Activated CD4-positive, alpha-beta memory T cell treated with anti-CD3 and anti-CD28 coated beads, Interleukin-2, amount 10 ng/mL, durations not matched to agents 7 days and 5 days (primary cell): ENCODE measurements around the gene COX19. TPM values are rescaled to one million over a fixed set of nuclear protein-coding genes. Genes with fewer than 3 reads are reported as not detected.

Source experiments
- CTCF ChIA-PET: fragments of 350-600 bp; sonication (Branson Sonifier 250); formaldehyde crosslinking; loops from one replicate; lab custom pipeline; 2021; ENCODE audit warnings: antibody characterized with exemption, inconsistent platforms; lab: Charles Lee
- POLR2A ChIA-PET: fragments of 350-600 bp; sonication (Branson Sonifier 250); formaldehyde crosslinking; loops from one replicate; lab custom pipeline; 2021; ENCODE audit warnings: antibody characterized with exemption; lab: Charles Lee
- DNase-seq: peaks from one replicate; pipeline ENCODE4 v3.0.0-alpha.2; 2020
- H3K27ac Mint-ChIP-seq: one replicate; pipeline ENCODE4 v1.8.0; 2021; ENCODE audit warnings: mild to moderate bottlenecking, mixed read lengths
- H3K27me3 Mint-ChIP-seq: one replicate; pipeline ENCODE4 v1.8.0; 2021; ENCODE audit warnings: mixed read lengths
- H3K36me3 Mint-ChIP-seq: one replicate; pipeline ENCODE4 v1.8.0; 2021; ENCODE audit warnings: low read depth, mixed read lengths
- H3K4me1 Mint-ChIP-seq: one replicate; pipeline ENCODE4 v1.8.0; 2021; ENCODE audit warnings: mixed read lengths
- H3K4me3 Mint-ChIP-seq: one replicate; pipeline ENCODE4 v1.8.0; 2021; ENCODE audit warnings: mild to moderate bottlenecking, mixed read lengths
- H3K9me3 Mint-ChIP-seq: one replicate; pipeline ENCODE4 v1.8.0; 2021; ENCODE audit warnings: mixed read lengths
- total RNA-seq, 2 experiments: library from RNA; stranded (reverse); gene quantifications; one replicate each; pipeline ENCODE4 v1.2.3, GENCODE V29; 2021

COX19 gene
- total RNA-seq, 2 experiments from 2014 or later = 17.4 to 18.2 TPM

GRCh38 chr7:975702-976473 is 539 bp upstream of the COX19 start:
- DNase-seq = no peak
- Mint-ChIP-seq H3K27ac (no peak overlapping the region), H3K36me3 (peaks cover 15% of the 10 kb centered on the region), H3K4me3 (no peak overlapping the region), H3K9me3 (no peaks in the 10 kb centered on the region), H3K27me3 (no peaks in the 10 kb centered on the region), H3K4me1 (peaks cover 29% of the 10 kb centered on the region)
- ChIA-PET CTCF (interaction anchor here (1.0 to 2.1 kb wide), 9 partner anchors 17 to 201 kb away, joined by 3 to 8 read pairs (median 4); no protein-coding TSS in a partner anchor), POLR2A (interaction anchor here (0.8 to 4.0 kb wide), 23 partner anchors 11 to 216 kb away, joined by 3 to 54 read pairs (median 7); partner anchors contain the start of genes ADAP1, GPR146, SUN1 and ZFAND2A)

- no peaks in the 10 kb centered on the region for H3K9me3 Mint-ChIP-seq
- peaks cover 23% of the 10 kb centered on the region for H3K36me3 Mint-ChIP-seq
- peak overlapping the region; percentile 90 for H3K4me3 Mint-ChIP-seq
- peaks cover 31% of the 10 kb centered on the region for H3K4me1 Mint-ChIP-seq
- DNase-seq = no peak
- POLR2A ChIA-PET = interaction anchor here (0.6 to 4.0 kb wide), 20 partner anchors 10 to 500 kb away, joined by 3 to 54 read pairs (median 6); partner anchors contain the start of genes ADAP1, GPR146 and SUN1
- no peaks in the 10 kb centered on the region for H3K27me3 Mint-ChIP-seq
- H3K27ac Mint-ChIP-seq = peak overlapping the region; percentile 86
- CTCF ChIA-PET = interaction anchor here (0.6 to 3.6 kb wide), 10 partner anchors 12 to 203 kb away, joined by 3 to 21 read pairs (median 5); no protein-coding TSS in a partner anchor
Measured at GRCh38 chr7:974172-974571, 1.2 kb downstream of the COX19 start.

DNA sequence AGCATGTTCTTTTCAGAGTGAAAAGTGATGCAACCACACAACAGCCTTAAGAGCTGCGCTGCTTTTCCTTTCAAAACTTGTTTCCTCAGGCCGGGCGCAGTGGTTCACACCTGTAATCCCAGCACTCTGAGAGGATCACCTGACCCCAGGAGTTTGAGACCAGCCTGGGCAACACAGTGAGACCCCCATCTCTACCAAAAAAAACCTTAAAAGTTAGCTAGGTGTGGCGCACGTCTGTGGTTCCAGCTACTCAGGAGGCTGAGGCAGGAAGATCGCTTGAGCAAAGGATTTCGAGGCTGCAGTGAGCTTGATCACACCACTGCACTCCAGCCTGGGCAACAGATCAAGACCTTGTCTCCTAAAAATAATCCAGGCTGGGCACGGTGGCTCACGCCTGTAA is 2.0 kb downstream of the COX19 start:
- ChIA-PET POLR2A (interaction anchor here (0.7 to 4.0 kb wide), 4 partner anchors 9 to 63 kb away, joined by 3 to 54 read pairs (median 3); no protein-coding TSS in a partner anchor), CTCF (interaction anchor here (2.8 to 3.6 kb wide), 3 partner anchors 19 to 92 kb away, joined by 11 to 21 read pairs (median 12); no protein-coding TSS in a partner anchor)
- no peaks in the 10 kb centered on the region for H3K27me3 Mint-ChIP-seq
- H3K27ac Mint-ChIP-seq = no peak overlapping the region
- peak overlapping the region; percentile 57 for H3K4me3 Mint-ChIP-seq
- no peaks in the 10 kb centered on the region for H3K9me3 Mint-ChIP-seq
- peaks cover 31% of the 10 kb centered on the region for H3K4me1 Mint-ChIP-seq
- no peak for DNase-seq
- peaks cover 31% of the 10 kb centered on the region for H3K36me3 Mint-ChIP-seq

DNA sequence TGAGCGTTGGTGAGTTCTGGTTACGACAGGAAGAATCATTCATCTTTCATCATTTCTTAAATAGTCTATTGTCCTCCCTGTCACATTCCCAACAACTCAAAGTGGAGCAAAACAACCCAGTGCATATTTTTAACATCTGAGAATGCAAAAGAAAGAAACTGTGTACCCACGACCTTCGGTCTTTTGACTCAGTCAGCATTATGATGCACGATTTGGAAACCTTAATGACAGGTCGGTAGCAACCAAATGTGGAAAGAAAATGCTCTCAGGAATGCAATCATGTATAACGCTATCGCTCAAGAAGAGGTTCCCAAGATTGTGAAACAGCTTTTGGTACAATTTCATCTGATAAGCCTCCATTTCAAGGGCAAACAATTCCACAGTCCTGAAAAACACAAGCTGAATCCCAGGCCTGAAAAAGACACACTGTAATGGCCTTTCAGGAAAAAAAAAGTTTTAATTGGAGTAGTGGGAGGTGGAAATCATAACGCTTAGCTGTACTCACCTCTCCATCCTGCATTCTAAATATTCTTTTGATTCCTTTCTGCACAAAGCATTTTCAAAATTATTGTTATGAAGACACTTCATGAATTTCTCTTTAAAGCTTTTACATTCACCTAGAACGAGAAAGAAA is 2.6 kb downstream of the COX19 start:
- Mint-ChIP-seq H3K27me3 (no peaks in the 10 kb centered on the region), H3K9me3 (no peaks in the 10 kb centered on the region), H3K27ac (no peak overlapping the region), H3K4me3 (peak overlapping the region; percentile 57), H3K36me3 (peaks cover 36% of the 10 kb centered on the region), H3K4me1 (peaks cover 31% of the 10 kb centered on the region)
- ChIA-PET CTCF (interaction anchor here (0.7 to 3.6 kb wide), 4 partner anchors 20 to 113 kb away, joined by 5 to 21 read pairs (median 12); no protein-coding TSS in a partner anchor), POLR2A (interaction anchor here (0.7 to 4.0 kb wide), 3 partner anchors 8 to 51 kb away, joined by 3 to 54 read pairs (median 3); no protein-coding TSS in a partner anchor)
- DNase-seq = no peak

- no peaks in the 10 kb centered on the region for H3K27me3 Mint-ChIP-seq
- H3K4me1 Mint-ChIP-seq = peaks cover 31% of the 10 kb centered on the region
- CTCF ChIA-PET = interaction anchor here (0.7 to 3.6 kb wide), 4 partner anchors 21 to 114 kb away, joined by 5 to 21 read pairs (median 12); no protein-coding TSS in a partner anchor
- POLR2A ChIA-PET = interaction anchor here (1.0 to 4.0 kb wide), 2 partner anchors 18 to 50 kb away, joined by 3 to 54 read pairs; partner anchors contain the start of gene ADAP1
- no peak overlapping the region for H3K4me3 Mint-ChIP-seq
- H3K27ac Mint-ChIP-seq = no peak overlapping the region
- H3K36me3 Mint-ChIP-seq = peaks cover 43% of the 10 kb centered on the region
- H3K9me3 Mint-ChIP-seq = no peaks in the 10 kb centered on the region
- DNase-seq = no peak
Measured at GRCh38 chr7:972110-972509, 3.2 kb downstream of the COX19 start.

DNA sequence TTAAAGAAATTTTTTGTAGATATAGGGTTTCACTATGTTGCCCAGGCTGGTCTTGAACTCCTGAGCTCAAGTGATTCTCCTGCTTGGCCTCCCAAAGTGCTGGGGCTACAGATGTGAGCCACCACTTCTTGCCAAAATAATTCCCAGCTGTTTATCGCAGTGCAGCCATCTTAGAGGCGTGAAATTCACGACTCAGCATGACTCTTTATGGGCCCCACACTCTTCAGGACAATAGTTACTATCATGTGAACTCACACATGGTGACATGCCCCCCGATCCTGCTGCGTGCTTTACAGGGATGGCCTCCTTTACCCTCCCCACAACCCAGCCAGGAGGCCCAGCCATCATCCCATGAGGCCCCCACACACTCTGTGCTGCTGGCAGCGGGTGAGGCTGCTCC is 4.6 kb downstream of the COX19 start:
- POLR2A ChIA-PET = no interaction called here
- Mint-ChIP-seq H3K27me3 (no peaks in the 10 kb centered on the region), H3K9me3 (no peaks in the 10 kb centered on the region), H3K4me1 (peaks cover 33% of the 10 kb centered on the region), H3K4me3 (no peak overlapping the region), H3K27ac (peak overlapping the region; percentile 0), H3K36me3 (peaks cover 52% of the 10 kb centered on the region)
- CTCF ChIA-PET = interaction anchor here (0.7 kb wide), 1 partner anchor 52 kb away, joined by 3 read pairs; no protein-coding TSS in a partner anchor
- DNase-seq = no peak

DNA sequence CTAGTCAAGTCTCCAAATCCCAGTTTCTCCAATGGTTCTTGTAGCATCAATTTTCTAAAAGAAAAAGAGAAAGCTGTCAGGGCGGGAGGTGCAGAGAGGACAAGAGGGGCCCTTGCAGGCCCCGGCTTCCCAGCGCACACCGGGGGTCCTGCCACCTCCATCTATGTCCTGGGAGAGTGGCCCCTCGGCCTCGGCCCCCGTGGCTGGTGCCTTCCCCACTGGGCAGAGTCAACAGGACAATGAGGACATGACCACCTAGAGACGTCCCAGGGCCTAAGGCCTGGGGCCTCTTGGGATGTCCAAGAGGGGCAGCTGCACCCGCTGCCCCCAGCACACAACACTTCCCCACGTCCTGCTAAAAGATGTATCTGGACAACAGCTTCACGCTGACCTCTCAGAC is 5.9 kb downstream of the COX19 start:
- peaks cover 2% of the 10 kb centered on the region for H3K27me3 Mint-ChIP-seq
- H3K9me3 Mint-ChIP-seq = no peaks in the 10 kb centered on the region
- H3K4me3 Mint-ChIP-seq = no peak overlapping the region
- H3K4me1 Mint-ChIP-seq = peaks cover 34% of the 10 kb centered on the region
- ChIA-PET POLR2A (no interaction called here), CTCF (no interaction called here)
- peaks cover 57% of the 10 kb centered on the region for H3K36me3 Mint-ChIP-seq
- DNase-seq = no peak
- no peak overlapping the region for H3K27ac Mint-ChIP-seq

DNA sequence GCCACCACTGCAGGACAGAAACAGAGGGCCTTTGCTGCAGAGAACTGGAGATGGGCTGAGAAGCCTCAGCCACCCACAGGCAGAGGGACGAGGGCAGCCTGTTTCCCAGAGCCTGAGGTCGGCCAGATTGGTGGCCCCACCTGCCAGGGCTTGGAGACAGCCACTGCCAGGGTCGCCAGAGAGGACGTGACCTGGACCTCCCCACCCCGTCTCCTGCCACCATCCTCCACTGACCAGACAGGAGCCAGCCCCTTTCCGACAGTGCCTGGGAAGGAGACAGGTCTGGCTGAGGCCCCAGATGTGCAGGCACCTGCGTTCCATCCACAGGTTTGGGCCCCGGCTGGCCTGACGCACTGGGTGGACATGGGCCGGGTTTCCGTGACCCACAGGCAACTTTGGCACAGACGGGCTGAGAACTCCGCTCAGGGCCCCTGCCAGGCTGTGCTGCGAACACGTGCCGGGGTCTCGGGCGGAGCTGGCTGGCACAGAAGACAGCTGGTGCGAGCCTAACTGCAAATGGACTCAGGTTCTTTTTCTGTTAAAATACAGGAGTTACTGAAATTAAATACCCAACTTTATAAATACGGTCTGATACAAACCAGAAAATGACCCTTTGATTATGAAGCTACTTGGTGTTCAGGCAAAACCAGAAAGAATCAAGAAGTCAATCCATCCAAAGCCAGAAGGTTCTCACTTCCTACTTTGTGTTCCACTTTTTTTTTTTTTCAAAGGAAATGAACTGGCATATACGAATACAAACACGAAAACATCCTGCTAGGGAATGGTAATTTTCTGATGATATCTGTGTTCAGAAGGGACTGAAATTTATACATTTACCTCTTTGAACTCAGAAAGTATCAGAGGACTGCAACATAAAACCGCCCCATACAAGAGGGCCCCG is 6.9 kb downstream of the COX19 start:
- no peak for DNase-seq
- peaks cover 57% of the 10 kb centered on the region for H3K36me3 Mint-ChIP-seq
- H3K27ac Mint-ChIP-seq = no peak overlapping the region
- H3K4me3 Mint-ChIP-seq = no peak overlapping the region
- H3K9me3 Mint-ChIP-seq = no peaks in the 10 kb centered on the region
- H3K4me1 Mint-ChIP-seq = peaks cover 37% of the 10 kb centered on the region
- ChIA-PET POLR2A (interaction anchor here (1.2 kb wide), 2 partner anchors 14 to 16 kb away, joined by 3 to 4 read pairs; partner anchors contain the start of gene ADAP1), CTCF (no interaction called here)
- peaks cover 4% of the 10 kb centered on the region for H3K27me3 Mint-ChIP-seq

DNA sequence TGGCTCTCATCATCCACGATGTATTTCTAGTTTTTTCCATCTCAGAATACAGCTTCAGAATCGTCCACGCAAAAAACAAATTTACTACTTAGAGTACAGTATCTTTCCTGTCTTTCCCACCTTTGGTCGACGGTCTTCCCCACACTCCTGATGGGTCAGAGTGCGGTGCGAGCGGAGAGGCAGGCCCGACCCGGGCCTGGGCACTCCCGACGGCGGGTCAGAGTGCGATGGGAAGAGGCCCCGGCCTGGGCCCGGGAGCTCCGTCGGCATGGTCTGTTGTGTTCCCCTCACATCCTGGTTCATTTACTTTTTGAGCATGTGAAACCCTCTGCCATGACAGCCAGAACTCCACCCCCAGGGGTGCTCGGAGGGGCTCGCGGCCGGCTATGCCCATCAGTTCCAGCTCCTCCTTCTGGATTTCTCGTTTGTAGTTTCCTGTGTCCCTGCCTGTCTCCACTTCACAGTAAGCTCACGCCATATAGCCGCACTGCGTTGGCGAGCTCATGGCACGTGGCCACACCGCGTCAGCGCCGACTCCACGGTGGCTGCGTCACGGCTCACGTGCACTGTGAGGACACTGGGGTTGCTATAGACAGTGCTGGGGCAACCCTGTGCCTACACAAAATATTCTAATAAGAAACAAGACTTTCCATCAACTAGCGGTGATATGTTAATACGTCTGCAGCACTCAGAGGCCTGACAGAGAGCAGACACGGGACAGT is 7.8 kb downstream of the COX19 start:
- no peak overlapping the region for H3K27ac Mint-ChIP-seq
- H3K27me3 Mint-ChIP-seq = peaks cover 5% of the 10 kb centered on the region
- H3K9me3 Mint-ChIP-seq = no peaks in the 10 kb centered on the region
- H3K4me3 Mint-ChIP-seq = no peak overlapping the region
- no peak for DNase-seq
- ChIA-PET POLR2A (interaction anchor here (1.2 kb wide), 2 partner anchors 13 to 17 kb away, joined by 3 to 4 read pairs; partner anchors contain the start of gene ADAP1), CTCF (interaction anchor here (1.2 kb wide), 1 partner anchor 25 kb away, joined by 3 read pairs; no protein-coding TSS in a partner anchor)
- peaks cover 52% of the 10 kb centered on the region for H3K36me3 Mint-ChIP-seq
- peaks cover 29% of the 10 kb centered on the region for H3K4me1 Mint-ChIP-seq

GRCh38 chr7:966291-967069 is 8.9 kb downstream of the COX19 start:
- no peak for DNase-seq
- ChIA-PET POLR2A (interaction anchor here (1.2 to 2.5 kb wide), 2 partner anchors 9 to 56 kb away, joined by 3 to 13 read pairs; partner anchors contain the start of gene COX19), CTCF (interaction anchor here (1.2 kb wide), 1 partner anchor 26 kb away, joined by 3 read pairs; no protein-coding TSS in a partner anchor)
- no peak overlapping the region for H3K27ac Mint-ChIP-seq
- peaks cover 46% of the 10 kb centered on the region for H3K36me3 Mint-ChIP-seq
- no peak overlapping the region for H3K4me3 Mint-ChIP-seq
- H3K9me3 Mint-ChIP-seq = no peaks in the 10 kb centered on the region
- H3K27me3 Mint-ChIP-seq = peaks cover 9% of the 10 kb centered on the region
- peaks cover 21% of the 10 kb centered on the region for H3K4me1 Mint-ChIP-seq
